Thoracic aorta (tissue), 2 donors: ENCODE data around the gene IGF1R. TPM values are rescaled to one million over a fixed set of nuclear protein-coding genes. Genes with fewer than 3 reads are reported as not detected.
A peak's percentile ranks its signal among the peaks of the same experiment; 100 is the strongest.

Source experiments
- ATAC-seq: fragments of 150-250 bp; one replicate; pipeline ENCODE4 v1.8.0; 2017; ENCODE audit warnings: low read depth; ENCODE audit not compliant: insufficient number of reproducible peaks, low FRiP score
- DNase-seq: peaks from one replicate; pipeline ENCODE4 v3.0.0-alpha.2; 2020; ENCODE audit warnings: low spot score
- H3K27ac ChIP-seq, 2 donors: fragments of 200-600 bp; sonication (generic); 1 replicate in 1 of 2; 2 replicates in 1 of 2; pipeline ENCODE4 v1.5.1; 2016; ENCODE audit warnings: mild to moderate bottlenecking in 2 of 2, moderate library complexity in 2 of 2
- H3K27me3 ChIP-seq: fragments of 200-600 bp; sonication (generic); replicated peaks from 2 replicates; pipeline ENCODE4 v1.6.0; 2016; ENCODE audit warnings: mild to moderate bottlenecking; ENCODE audit not compliant: insufficient read depth
- H3K36me3 ChIP-seq: fragments of 200-600 bp; sonication (generic); one replicate; pipeline ENCODE4 v1.5.1; 2016
- H3K4me1 ChIP-seq, 2 donors: fragments of 200-600 bp; sonication (generic); 1 replicate in 1 of 2; 2 replicates in 1 of 2; pipeline versions ENCODE4 v1.5.1 to v1.6.0; 2016; ENCODE audit warnings: low read depth in 2 of 2, mild to moderate bottlenecking in 1 of 2; ENCODE audit not compliant: control insufficient read depth in 1 of 2
- H3K4me3 ChIP-seq: fragments of 200-600 bp; sonication (generic); 2 replicates; pipeline ENCODE4 v1.5.1; 2016; ENCODE audit warnings: mild to moderate bottlenecking
- H3K9me3 ChIP-seq: fragments of 200-600 bp; sonication (generic); 2 replicates; pipeline ENCODE4 v1.5.1; 2016
- total RNA-seq, 2 donors: library from RNA; depleted of rRNA; stranded (reverse); fragments of >200 nt; gene quantifications; one replicate each; pipeline versions ENCODE4 v1.1.0 to v1.2.3, GENCODE V29; 2016
- TF ChIP-seq, protein P1 (sequence below): fragments of 200-600 bp; sonication (generic); IDR thresholded peaks from one replicate; pipeline ENCODE4 v1.5.1; 2019; ENCODE audit warnings: antibody characterized with exemption

Gene IGF1R
- total RNA-seq, 2 donors from 2014 or later = 127 to 159 TPM

DNA sequence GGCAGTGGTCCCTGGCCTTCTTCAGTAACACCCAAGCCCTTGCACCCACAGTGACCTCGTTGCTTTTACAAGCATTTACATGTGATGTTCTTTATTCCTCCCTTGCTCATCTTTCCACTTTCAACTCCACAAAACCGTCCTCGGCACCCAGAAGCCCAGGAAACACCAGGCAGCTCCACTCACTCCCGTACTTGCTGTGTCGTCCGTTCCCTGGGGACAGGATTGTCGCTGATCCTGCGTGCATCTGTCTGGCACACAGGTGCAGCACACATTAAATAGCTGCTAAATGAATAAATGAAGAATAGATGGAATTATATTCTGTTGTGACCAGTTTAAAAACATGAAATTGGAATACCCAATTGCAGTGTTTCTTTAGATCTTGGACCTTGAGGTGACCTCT is 239.6 kb downstream of the IGF1R start:
- H3K9me3 ChIP-seq = no peaks in the 10 kb centered on the region
- TF ChIP-seq, protein P1, sequence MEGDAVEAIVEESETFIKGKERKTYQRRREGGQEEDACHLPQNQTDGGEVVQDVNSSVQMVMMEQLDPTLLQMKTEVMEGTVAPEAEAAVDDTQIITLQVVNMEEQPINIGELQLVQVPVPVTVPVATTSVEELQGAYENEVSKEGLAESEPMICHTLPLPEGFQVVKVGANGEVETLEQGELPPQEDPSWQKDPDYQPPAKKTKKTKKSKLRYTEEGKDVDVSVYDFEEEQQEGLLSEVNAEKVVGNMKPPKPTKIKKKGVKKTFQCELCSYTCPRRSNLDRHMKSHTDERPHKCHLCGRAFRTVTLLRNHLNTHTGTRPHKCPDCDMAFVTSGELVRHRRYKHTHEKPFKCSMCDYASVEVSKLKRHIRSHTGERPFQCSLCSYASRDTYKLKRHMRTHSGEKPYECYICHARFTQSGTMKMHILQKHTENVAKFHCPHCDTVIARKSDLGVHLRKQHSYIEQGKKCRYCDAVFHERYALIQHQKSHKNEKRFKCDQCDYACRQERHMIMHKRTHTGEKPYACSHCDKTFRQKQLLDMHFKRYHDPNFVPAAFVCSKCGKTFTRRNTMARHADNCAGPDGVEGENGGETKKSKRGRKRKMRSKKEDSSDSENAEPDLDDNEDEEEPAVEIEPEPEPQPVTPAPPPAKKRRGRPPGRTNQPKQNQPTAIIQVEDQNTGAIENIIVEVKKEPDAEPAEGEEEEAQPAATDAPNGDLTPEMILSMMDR = no peak
- H3K4me3 ChIP-seq = no peak overlapping the region
- peak overlapping the region in 1 of 2 donors; percentile 90 for H3K27ac ChIP-seq
- ATAC-seq = no peak
- H3K27me3 ChIP-seq = no peaks in the 10 kb centered on the region
- H3K36me3 ChIP-seq = no peaks in the 10 kb centered on the region
- peaks cover 32 to 76% of the 10 kb centered on the region in 2 donors for H3K4me1 ChIP-seq
- no peak for DNase-seq

DNA sequence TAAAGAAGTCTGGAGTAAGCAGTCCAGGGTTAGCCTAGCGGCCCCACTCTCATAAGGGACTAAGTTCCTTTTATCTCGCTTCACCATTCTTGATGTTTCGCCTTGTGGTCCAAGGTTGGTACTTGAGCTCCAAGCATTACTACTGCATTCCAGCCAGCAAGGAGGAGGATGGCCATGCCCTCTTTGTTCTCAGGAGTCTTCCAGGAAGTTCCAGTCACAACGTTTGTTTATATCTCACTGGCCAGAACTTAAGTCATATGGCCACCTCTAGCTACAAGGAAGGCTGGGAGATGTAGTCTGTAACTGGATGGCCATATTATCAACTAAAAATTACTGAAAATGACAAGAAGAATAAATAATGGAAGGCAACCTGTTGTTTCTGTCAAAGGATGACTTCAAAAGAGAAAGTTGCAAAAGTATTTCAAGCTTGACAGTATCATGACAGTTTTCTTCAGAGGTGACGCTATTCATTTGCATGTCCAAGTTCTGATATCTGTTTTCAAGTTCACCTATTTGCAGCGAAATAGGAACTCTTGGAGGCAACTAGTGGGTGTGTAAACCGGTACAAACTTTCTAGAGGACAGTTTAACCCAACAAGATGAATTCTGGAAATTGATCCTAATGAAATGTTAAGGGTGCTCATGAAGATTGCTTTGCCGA is 240.6 kb downstream of the IGF1R start:
- no peak for DNase-seq
- Histone ChIP-seq H3K4me1 (peaks cover 27 to 69% of the 10 kb centered on the region in 2 donors), H3K4me3 (no peak overlapping the region), H3K27me3 (no peaks in the 10 kb centered on the region), H3K36me3 (no peaks in the 10 kb centered on the region), H3K27ac (peak overlapping the region; percentile 60 to 90), H3K9me3 (no peaks in the 10 kb centered on the region)
- no peak for ATAC-seq
- TF ChIP-seq, protein P1 = no peak

DNA sequence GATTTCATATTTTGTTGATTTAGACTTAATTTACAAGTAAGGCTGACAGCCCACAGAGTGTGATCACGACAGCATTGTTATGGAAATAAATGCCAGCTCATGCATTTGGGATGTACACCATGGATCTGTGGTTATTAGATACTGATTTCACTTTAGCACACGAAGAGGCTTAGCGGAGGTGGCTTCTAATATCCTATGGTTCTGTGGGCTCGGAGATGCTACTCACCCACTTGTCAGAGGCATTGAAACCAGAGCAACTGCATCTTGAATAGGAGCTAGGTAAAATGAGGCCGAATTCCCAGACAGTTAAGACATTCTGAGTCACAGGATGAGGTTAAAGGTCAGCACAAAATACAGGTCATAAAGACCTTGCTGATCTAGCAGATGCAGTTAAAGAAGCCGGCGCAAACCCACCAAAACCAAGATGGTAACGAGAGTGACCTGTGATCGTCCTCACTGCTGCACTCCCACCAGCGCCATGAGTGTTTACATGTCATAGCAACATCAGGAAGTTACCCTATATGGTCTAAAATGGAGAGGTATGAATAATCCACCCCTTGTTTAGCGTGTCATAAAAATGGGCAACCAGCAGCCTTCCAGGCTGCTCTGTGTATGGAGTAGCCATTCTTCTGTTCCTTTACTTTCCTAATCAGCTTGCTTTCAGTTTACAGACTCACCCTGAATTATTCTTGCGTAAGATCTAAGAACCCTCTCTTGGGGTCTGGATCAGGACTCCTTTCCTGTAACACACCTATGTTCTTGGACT is 241.8 kb downstream of the IGF1R start:
- no peaks in the 10 kb centered on the region for H3K36me3 ChIP-seq
- peak overlapping the region; percentile 60 to 90 for H3K27ac ChIP-seq
- no peaks in the 10 kb centered on the region for H3K9me3 ChIP-seq
- H3K27me3 ChIP-seq = no peaks in the 10 kb centered on the region
- DNase-seq (no peak), ATAC-seq (no peak)
- TF ChIP-seq, protein P1 = no peak
- H3K4me1 ChIP-seq = peaks cover 21 to 66% of the 10 kb centered on the region in 2 donors
- H3K4me3 ChIP-seq = no peak overlapping the region

DNA sequence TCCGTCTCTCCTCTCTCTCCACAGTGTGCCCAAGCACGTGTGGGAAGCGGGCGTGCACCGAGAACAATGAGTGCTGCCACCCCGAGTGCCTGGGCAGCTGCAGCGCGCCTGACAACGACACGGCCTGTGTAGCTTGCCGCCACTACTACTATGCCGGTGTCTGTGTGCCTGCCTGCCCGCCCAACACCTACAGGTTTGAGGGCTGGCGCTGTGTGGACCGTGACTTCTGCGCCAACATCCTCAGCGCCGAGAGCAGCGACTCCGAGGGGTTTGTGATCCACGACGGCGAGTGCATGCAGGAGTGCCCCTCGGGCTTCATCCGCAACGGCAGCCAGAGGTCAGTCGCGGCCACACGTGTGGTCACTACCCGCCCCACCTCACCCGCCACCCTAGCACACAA is 243.0 kb downstream of the IGF1R start:
- Histone ChIP-seq H3K4me1 (peaks cover 21 to 62% of the 10 kb centered on the region in 2 donors), H3K9me3 (no peaks in the 10 kb centered on the region), H3K27ac (peak overlapping the region in 1 of 2 donors; percentile 90), H3K27me3 (no peaks in the 10 kb centered on the region), H3K4me3 (no peak overlapping the region), H3K36me3 (no peaks in the 10 kb centered on the region)
- TF ChIP-seq, protein P1 = no peak
- ATAC-seq (no peak), DNase-seq (no peak)

DNA sequence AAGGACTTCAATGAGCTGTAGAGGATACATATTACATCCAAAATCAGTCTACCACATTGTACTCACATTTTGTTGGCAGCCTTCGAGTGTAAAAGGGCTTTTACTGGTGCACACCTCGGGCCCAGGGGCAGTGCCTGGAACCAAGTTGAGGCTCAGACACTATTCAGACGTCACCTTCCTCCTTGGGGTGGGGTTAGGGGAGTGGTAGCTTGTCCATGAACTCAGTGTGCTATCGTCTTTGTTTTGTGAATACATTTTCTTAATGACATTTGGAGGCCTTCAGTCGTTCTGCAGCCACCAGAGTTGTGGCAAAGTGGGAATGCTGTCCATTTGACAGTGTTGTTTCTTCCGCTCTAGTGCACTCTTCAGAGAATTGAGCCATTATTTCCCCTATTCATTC is 245.1 kb downstream of the IGF1R start:
- Histone ChIP-seq H3K4me3 (no peak overlapping the region), H3K9me3 (no peaks in the 10 kb centered on the region), H3K4me1 (peaks cover 39 to 72% of the 10 kb centered on the region in 2 donors), H3K36me3 (no peaks in the 10 kb centered on the region), H3K27me3 (no peaks in the 10 kb centered on the region), H3K27ac (peak overlapping the region; percentile 35 to 55)
- TF ChIP-seq, protein P1 = no peak
- ATAC-seq (no peak), DNase-seq (no peak)
